Sigmoid colon (tissue), 7 donors: Measurements from ENCODE around the gene ADAMTS12. TPM values are rescaled to one million over a fixed set of nuclear protein-coding genes. Genes with fewer than 3 reads are reported as not detected.

Source experiments
- DNase-seq: peaks from one replicate; pipeline ENCODE4 v3.0.0-alpha.2; 2019
- H3K27ac ChIP-seq, 4 donors: fragments of 200-600 bp; sonication (generic); one replicate each; pipeline ENCODE4 v1.5.1; 2016 to 2019; ENCODE audit warnings: mild to moderate bottlenecking in 1 of 4
- H3K27me3 ChIP-seq, 3 donors: fragments of 200-600 bp; sonication (generic); one replicate each; pipeline ENCODE4 v1.5.1; 2019; ENCODE audit warnings: mild to moderate bottlenecking in 1 of 3
- H3K36me3 ChIP-seq, 4 donors: fragments of 200-600 bp; sonication (generic); one replicate each; pipeline ENCODE4 v1.5.1; 2016 to 2019
- H3K4me1 ChIP-seq, 4 donors: fragments of 200-600 bp; sonication (generic); one replicate each; pipeline ENCODE4 v1.5.1; 2017 to 2019
- H3K4me3 ChIP-seq, 4 donors: fragments of 200-600 bp; sonication (generic); one replicate each; pipeline ENCODE4 v1.5.1; 2017 to 2019; ENCODE audit warnings: mild to moderate bottlenecking in 2 of 4, moderate library complexity in 1 of 4
- H3K9me3 ChIP-seq, 4 donors: fragments of 200-600 bp in 3 of 4; sonication (generic) in 3 of 4; one replicate each; pipeline versions ENCODE4 v1.5.1 to v1.6.1; 2013 to 2019
- CTCF ChIP-seq, 4 experiments: fragments of 450-650 bp in 3 of 4; fragments of 200-600 bp in 1 of 4; IDR thresholded peaks; one replicate each; pipeline ENCODE4 v1.5.1; 2016 to 2019; ENCODE audit warnings: antibody characterized with exemption in 4 of 4, mild to moderate bottlenecking in 3 of 4, moderate library complexity in 2 of 4
- EP300 ChIP-seq, 4 donors: sonication (generic); formaldehyde crosslinking; IDR thresholded peaks; one replicate each; pipeline ENCODE4 v1.6.1; 2017; ENCODE audit warnings: antibody characterized with exemption in 4 of 4
- POLR2A ChIP-seq, 2 donors: fragments of 450-650 bp; IDR thresholded peaks; one replicate each; pipeline ENCODE4 v1.6.1; 2016; ENCODE audit warnings: antibody characterized with exemption in 2 of 2, mild to moderate bottlenecking in 2 of 2, moderate library complexity in 2 of 2
- POLR2AphosphoS5 ChIP-seq, 4 donors: sonication (generic); formaldehyde crosslinking; IDR thresholded peaks; one replicate each; pipeline ENCODE4 v1.6.1; 2017; ENCODE audit warnings: antibody characterized with exemption in 4 of 4
- WGBS, 2 donors: extraction: QIAGEN DNeasy Blood & Tissue Kit; methylation state at CpG; one replicate each; pipeline ENCODE4 v1.1.7; 2013; 5-methylcytosine and 5-hydroxymethylcytosine counted together
- intact Hi-C: fragments of 100-400 bp; cut with DNase I; formaldehyde crosslinking; loops from one replicate; pipeline ENCODE4 v1.15.1; 2023
- polyA plus RNA-seq, 3 donors: library from polyadenylated mRNA; stranded (reverse); fragments of 200-250 nt; gene quantifications; one replicate each; pipeline ENCODE4 v1.2.3, GENCODE V29; 2013
- total RNA-seq, 4 donors: library from RNA; depleted of rRNA; stranded (reverse); fragments of >200 nt; gene quantifications; one replicate each; pipeline ENCODE4 v1.1.0, GENCODE V29; 2016
- donor health status: healthy with polysubstance abuse.
- donor health status: Bipolar disorder and iron deficiency.
- donor health status: healthy.

ADAMTS12 gene
- total and polyA plus RNA-seq, 7 donors, result 0.42 to 5.4 (median 2.7) TPM; not detected in 1

- no peaks in the 10 kb centered on the region for H3K36me3 ChIP-seq
- no peaks in the 10 kb centered on the region for H3K9me3 ChIP-seq
- peak; percentile 84 for DNase-seq
- intact Hi-C loops, result no loop called here
- TF ChIP-seq POLR2A (IDR thresholded peaks at IDR 0.05) (no peak), POLR2AphosphoS5 (IDR thresholded peaks at IDR 0.05) (no peak), CTCF (IDR thresholded peaks at IDR 0.05) (no peak), EP300 (IDR thresholded peaks at IDR 0.05) (no peak)
- no peaks in the 10 kb centered on the region for H3K27me3 ChIP-seq
- no peaks in the 10 kb centered on the region for H3K4me1 ChIP-seq
- H3K4me3 ChIP-seq, result no peak overlapping the region
- H3K27ac ChIP-seq, result peak overlapping the region in 1 of 4 donors; percentile 35
- 63 to 83% methylated on average over 3 of the region's 3 CpGs for WGBS, 2 donors
Measured at GRCh38 chr5:33810491-33811120, 81.2 kb downstream of the ADAMTS12 start.

GRCh38 chr5:33809936-33810335, 81.9 kb downstream of the ADAMTS12 start:
- H3K36me3 ChIP-seq, result no peaks in the 10 kb centered on the region
- peak overlapping the region in 2 of 4 donors; percentile 13 to 35 for H3K27ac ChIP-seq
- H3K9me3 ChIP-seq, result no peaks in the 10 kb centered on the region
- DNase-seq, result no peak
- no peaks in the 10 kb centered on the region for H3K4me1 ChIP-seq
- no peak overlapping the region for H3K4me3 ChIP-seq
- TF ChIP-seq POLR2AphosphoS5 (IDR thresholded peaks at IDR 0.05), result no peak
- TF ChIP-seq EP300 (IDR thresholded peaks at IDR 0.05), result no peak
- intact Hi-C loops, result no loop called here
- H3K27me3 ChIP-seq, result no peaks in the 10 kb centered on the region
- WGBS, 2 donors, result 11 to 54% methylated on average over 1 of the region's 1 CpG

- H3K4me1 ChIP-seq, result no peaks in the 10 kb centered on the region
- no peak overlapping the region for H3K4me3 ChIP-seq
- TF ChIP-seq EP300 (IDR thresholded peaks at IDR 0.05) (no peak), CTCF (IDR thresholded peaks at IDR 0.05) (no peak), POLR2AphosphoS5 (IDR thresholded peaks at IDR 0.05) (no peak), POLR2A (IDR thresholded peaks at IDR 0.05) (no peak)
- no peak overlapping the region for H3K27ac ChIP-seq
- DNase-seq, result no peak
- no peaks in the 10 kb centered on the region for H3K27me3 ChIP-seq
- intact Hi-C loops, result no loop called here
- no peaks in the 10 kb centered on the region for H3K36me3 ChIP-seq
- 69 to 79% methylated on average over 4 of the region's 4 CpGs for WGBS, 2 donors
- no peaks in the 10 kb centered on the region for H3K9me3 ChIP-seq
Measured at GRCh38 chr5:33808699-33809098, 83.1 kb downstream of the ADAMTS12 start.

GRCh38 chr5:33807771-33808170, 84.0 kb downstream of the ADAMTS12 start:
- 72 to 79% methylated on average over 9 of the region's 9 CpGs for WGBS, 2 donors
- no peaks in the 10 kb centered on the region for H3K27me3 ChIP-seq
- intact Hi-C loops, result no loop called here
- H3K27ac ChIP-seq, result no peak overlapping the region
- DNase-seq, result no peak
- H3K36me3 ChIP-seq, result no peaks in the 10 kb centered on the region
- TF ChIP-seq POLR2A (IDR thresholded peaks at IDR 0.05) (no peak), POLR2AphosphoS5 (IDR thresholded peaks at IDR 0.05) (no peak), EP300 (IDR thresholded peaks at IDR 0.05) (no peak), CTCF (IDR thresholded peaks at IDR 0.05) (no peak)
- H3K4me1 ChIP-seq, result no peaks in the 10 kb centered on the region
- no peaks in the 10 kb centered on the region for H3K9me3 ChIP-seq
- H3K4me3 ChIP-seq, result no peak overlapping the region

GRCh38 chr5:33806738-33807442, 84.9 kb downstream of the ADAMTS12 start:
- Histone ChIP-seq H3K36me3 (no peaks in the 10 kb centered on the region), H3K9me3 (no peaks in the 10 kb centered on the region), H3K4me3 (no peak overlapping the region), H3K27ac (no peak overlapping the region), H3K27me3 (no peaks in the 10 kb centered on the region), H3K4me1 (no peaks in the 10 kb centered on the region)
- no peak for DNase-seq
- 76 to 85% methylated on average over 13 of the region's 13 CpGs for WGBS, 2 donors
- TF ChIP-seq POLR2AphosphoS5 (IDR thresholded peaks at IDR 0.05), result no peak
- no peak for TF ChIP-seq CTCF (IDR thresholded peaks at IDR 0.05)
- TF ChIP-seq POLR2A (IDR thresholded peaks at IDR 0.05), result no peak
- TF ChIP-seq EP300 (IDR thresholded peaks at IDR 0.05), result no peak
- intact Hi-C loops, result no loop called here
